ENCODE results near the gene RALY.

GRCh38 chr20:34024723-34025351 lies 31.1 kb downstream of the RALY start:
- TF ChIP-seq CTCF (IDR thresholded peaks at IDR 0.05) (no peak), POLR2A (IDR thresholded peaks at IDR 0.05) (no peak)

All from heart left ventricle (tissue), 13 donors.